Kasumi-1 (cell line): ENCODE data around the gene JAGN1.
"Not testable (repeated sequence)": the region's sequence is repeated elsewhere in the genome, so short reads cannot be mapped to it uniquely, and the experiment has no call there.

Experiments
- DNase-seq, 2 experiments: peaks; one replicate each; lab custom pipeline; 2025; lab: John Stamatoyannopoulos, UW

The JAGN1 gene

GRCh38 chr3:9890249-9891071 lies at the start of gene JAGN1:
Gene JAGN1, plus strand, starts transcription at chr3:9890610. Its CDS starts 113 bp downstream, at chr3:9890723.
- peak; percentile 83 to 84 for DNase-seq

GRCh38 chr3:9841015-9841414 lies 49.4 kb upstream of the JAGN1 start:
- no peak for DNase-seq

- DNase-seq = peak; percentile 88 to 93
Observed at GRCh38 chr3:9843715-9844438, 46.5 kb upstream of the JAGN1 start, which contains the start of gene RPUSD3. Gene RPUSD3, minus strand, starts transcription at chr3:9844008. Its CDS starts 18 bp downstream, at chr3:9843990.

- DNase-seq = peak; percentile 56 to 76
Observed at GRCh38 chr3:9846231-9846630, 44.2 kb upstream of the JAGN1 start.

- DNase-seq = no peak
Observed at GRCh38 chr3:9846931-9847488, 43.4 kb upstream of the JAGN1 start.

- not testable (repeated sequence) for DNase-seq
Observed at GRCh38 chr3:9847870-9848269, 42.5 kb upstream of the JAGN1 start.

GRCh38 chr3:9848860-9849259 lies 41.5 kb upstream of the JAGN1 start:
- DNase-seq = peak; percentile 51 to 54

GRCh38 chr3:9851383-9851782 lies 39.0 kb upstream of the JAGN1 start:
- not testable (repeated sequence) for DNase-seq

GRCh38 chr3:9851926-9852325 lies 38.5 kb upstream of the JAGN1 start:
- DNase-seq = not testable (repeated sequence)

GRCh38 chr3:9852528-9852927 lies 37.9 kb upstream of the JAGN1 start:
- no peak for DNase-seq

GRCh38 chr3:9854291-9854940 lies 36.0 kb upstream of the JAGN1 start:
- not testable (repeated sequence) for DNase-seq

GRCh38 chr3:9855594-9855993 lies 34.8 kb upstream of the JAGN1 start:
- no peak for DNase-seq

- no peak for DNase-seq
Observed at GRCh38 chr3:9859530-9860025, 30.8 kb upstream of the JAGN1 start.

- no peak for DNase-seq
Observed at GRCh38 chr3:9861201-9861600, 29.2 kb upstream of the JAGN1 start.

GRCh38 chr3:9861626-9862130 lies 28.7 kb upstream of the JAGN1 start:
- DNase-seq = no peak

- DNase-seq = no peak
Observed at GRCh38 chr3:9862391-9863057, 27.9 kb upstream of the JAGN1 start.

- DNase-seq = no peak
Observed at GRCh38 chr3:9863058-9863772, 27.2 kb upstream of the JAGN1 start.

- DNase-seq = no peak
Observed at GRCh38 chr3:9864200-9864927, 26.0 kb upstream of the JAGN1 start.

- DNase-seq = not testable (repeated sequence)
Observed at GRCh38 chr3:9865125-9865637, 25.2 kb upstream of the JAGN1 start.

GRCh38 chr3:9866639-9867038 lies 23.8 kb upstream of the JAGN1 start:
- no peak for DNase-seq
